ENCODE measurements around the gene EML2.

DNA sequence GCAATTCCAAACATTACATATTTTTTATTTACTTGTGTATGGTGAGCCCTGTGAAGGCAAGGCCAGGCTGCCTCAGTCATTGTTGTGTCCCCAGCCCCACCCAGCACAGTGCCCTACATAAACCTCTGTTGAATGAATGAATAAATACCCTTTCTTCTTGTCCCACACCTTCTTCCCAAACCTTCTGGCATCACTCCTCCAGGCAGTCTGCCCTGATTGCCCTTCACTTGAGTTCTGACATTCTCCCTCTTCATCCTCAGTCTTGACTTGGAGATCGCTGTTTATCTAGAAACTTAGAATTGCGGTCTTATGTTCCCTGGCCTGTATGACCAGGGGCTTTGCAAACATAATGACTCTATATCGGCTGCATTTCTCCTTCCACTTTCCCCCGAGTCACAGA is 49.4 kb downstream of the EML2 start:
- TF ChIP-seq, protein P1, sequence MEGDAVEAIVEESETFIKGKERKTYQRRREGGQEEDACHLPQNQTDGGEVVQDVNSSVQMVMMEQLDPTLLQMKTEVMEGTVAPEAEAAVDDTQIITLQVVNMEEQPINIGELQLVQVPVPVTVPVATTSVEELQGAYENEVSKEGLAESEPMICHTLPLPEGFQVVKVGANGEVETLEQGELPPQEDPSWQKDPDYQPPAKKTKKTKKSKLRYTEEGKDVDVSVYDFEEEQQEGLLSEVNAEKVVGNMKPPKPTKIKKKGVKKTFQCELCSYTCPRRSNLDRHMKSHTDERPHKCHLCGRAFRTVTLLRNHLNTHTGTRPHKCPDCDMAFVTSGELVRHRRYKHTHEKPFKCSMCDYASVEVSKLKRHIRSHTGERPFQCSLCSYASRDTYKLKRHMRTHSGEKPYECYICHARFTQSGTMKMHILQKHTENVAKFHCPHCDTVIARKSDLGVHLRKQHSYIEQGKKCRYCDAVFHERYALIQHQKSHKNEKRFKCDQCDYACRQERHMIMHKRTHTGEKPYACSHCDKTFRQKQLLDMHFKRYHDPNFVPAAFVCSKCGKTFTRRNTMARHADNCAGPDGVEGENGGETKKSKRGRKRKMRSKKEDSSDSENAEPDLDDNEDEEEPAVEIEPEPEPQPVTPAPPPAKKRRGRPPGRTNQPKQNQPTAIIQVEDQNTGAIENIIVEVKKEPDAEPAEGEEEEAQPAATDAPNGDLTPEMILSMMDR (IDR thresholded peaks at IDR 0.05; ENCODE audit: low read depth, low read length, poor library complexity, severe bottlenecking), result no peak
- TF ChIP-seq EZH2phosphoT487 (IDR thresholded peaks at IDR 0.05; ENCODE audit: borderline replicate concordance, low read length), result no peak
